Prostate gland (tissue), 2 donors: Measurements from ENCODE around the gene RAB37. TPM values are rescaled to one million over a fixed set of nuclear protein-coding genes. Genes with fewer than 3 reads are reported as not detected.

Experiments
- DNase-seq: peaks from one replicate; pipeline ENCODE4 v3.0.0-alpha.2; 2019; ENCODE audit warnings: low spot score
- H3K27ac ChIP-seq, 2 donors: fragments of 200-600 bp; sonication (generic); 2 replicates each; pipeline ENCODE4 v1.5.1; 2017 to 2019
- H3K27me3 ChIP-seq: fragments of 200-600 bp; sonication (generic); replicated peaks from 2 replicates; pipeline ENCODE4 v1.5.1; 2019; ENCODE audit not compliant: insufficient read depth
- H3K36me3 ChIP-seq, 2 donors: fragments of 200-600 bp; sonication (generic); 1 replicate in 1 of 2; 2 replicates in 1 of 2; pipeline versions ENCODE4 v1.5.1 to v1.8.1; 2017 to 2019
- H3K4me1 ChIP-seq: fragments of 200-600 bp; sonication (generic); replicated peaks from 2 replicates; pipeline ENCODE4 v1.5.1; 2019
- H3K4me3 ChIP-seq, 2 donors: fragments of 200-600 bp; sonication (generic); 2 replicates each; pipeline ENCODE4 v1.5.1; 2017 to 2019
- H3K9me3 ChIP-seq: fragments of 200-600 bp; sonication (generic); 2 replicates; pipeline ENCODE4 v1.5.1; 2017
- POLR2A ChIP-seq: fragments of 450-650 bp; IDR thresholded peaks from one replicate; pipeline ENCODE4 v1.6.1; 2016; ENCODE audit warnings: antibody characterized with exemption, mild to moderate bottlenecking
- POLR2AphosphoS5 ChIP-seq: sonication (generic); formaldehyde crosslinking; IDR thresholded peaks from one replicate; pipeline ENCODE4 v1.6.1; 2017; ENCODE audit warnings: antibody characterized with exemption
- WGBS: methylation state at CpG from one replicate; pipeline ENCODE4 v1.1.5; 2018; 5-methylcytosine and 5-hydroxymethylcytosine counted together
- intact Hi-C: fragments of 100-400 bp; cut with DNase I; formaldehyde crosslinking; loops from one replicate; pipeline ENCODE4 v1.14.2; 2022
- total RNA-seq, 2 donors: library from RNA; depleted of rRNA; stranded (reverse); fragments of >200 nt; gene quantifications; one replicate each; pipeline ENCODE4 v1.1.0, GENCODE V29; 2016
- TF ChIP-seq, protein P1 (sequence below), 4 experiments: fragments of 200-600 bp in 2 of 4; fragments of 450-650 bp in 2 of 4; sonication (generic) in 2 of 4; IDR thresholded peaks; 1 replicate in 3 of 4; 2 replicates in 1 of 4; pipeline ENCODE4 v1.5.1; 2016 to 2019; ENCODE audit warnings: antibody characterized with exemption in 4 of 4, mild to moderate bottlenecking in 2 of 4, moderate library complexity in 2 of 4

RAB37 gene
- total RNA-seq, 2 donors from 2014 or later, result 1.6 to 2.2 TPM

DNA sequence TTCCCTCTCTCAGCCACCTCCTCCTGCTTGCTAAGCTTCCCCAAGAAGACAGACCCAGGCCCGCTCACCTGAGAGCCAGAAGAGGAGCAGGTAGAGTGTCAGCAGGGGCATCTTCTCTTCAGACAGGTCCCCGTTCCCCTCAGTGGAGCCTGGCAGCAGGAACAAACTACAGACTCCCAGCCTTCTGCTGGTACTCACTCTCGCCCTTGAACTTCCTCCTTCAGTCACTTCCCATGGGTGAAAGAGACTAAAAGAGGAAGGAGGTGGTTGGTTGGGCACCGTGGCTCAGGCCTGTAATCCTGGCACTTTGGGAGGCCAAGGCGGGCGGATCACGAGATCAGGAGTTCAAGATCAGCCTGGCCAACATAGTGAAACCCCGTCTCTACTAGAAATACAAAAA, 24.3 kb upstream of the RAB37 start, which contains the start of gene CD300LF:
Gene CD300LF (minus strand): TSS at position 168 of the 400 bp plus-strand sequence. CDS start 57 bp downstream, at position 111.
- H3K27me3 ChIP-seq, result no peaks in the 10 kb centered on the region
- no peak within 1 kb of the TSS for H3K4me3 ChIP-seq
- H3K4me1 ChIP-seq, result no peaks in the 10 kb centered on the region
- WGBS, result 79% methylated on average over 8 of the region's 8 CpGs
- H3K27ac ChIP-seq, result no peak within 1 kb of the TSS
- TF ChIP-seq POLR2A, result no peak
- TF ChIP-seq POLR2AphosphoS5, result no peak
- TF ChIP-seq, protein P1, sequence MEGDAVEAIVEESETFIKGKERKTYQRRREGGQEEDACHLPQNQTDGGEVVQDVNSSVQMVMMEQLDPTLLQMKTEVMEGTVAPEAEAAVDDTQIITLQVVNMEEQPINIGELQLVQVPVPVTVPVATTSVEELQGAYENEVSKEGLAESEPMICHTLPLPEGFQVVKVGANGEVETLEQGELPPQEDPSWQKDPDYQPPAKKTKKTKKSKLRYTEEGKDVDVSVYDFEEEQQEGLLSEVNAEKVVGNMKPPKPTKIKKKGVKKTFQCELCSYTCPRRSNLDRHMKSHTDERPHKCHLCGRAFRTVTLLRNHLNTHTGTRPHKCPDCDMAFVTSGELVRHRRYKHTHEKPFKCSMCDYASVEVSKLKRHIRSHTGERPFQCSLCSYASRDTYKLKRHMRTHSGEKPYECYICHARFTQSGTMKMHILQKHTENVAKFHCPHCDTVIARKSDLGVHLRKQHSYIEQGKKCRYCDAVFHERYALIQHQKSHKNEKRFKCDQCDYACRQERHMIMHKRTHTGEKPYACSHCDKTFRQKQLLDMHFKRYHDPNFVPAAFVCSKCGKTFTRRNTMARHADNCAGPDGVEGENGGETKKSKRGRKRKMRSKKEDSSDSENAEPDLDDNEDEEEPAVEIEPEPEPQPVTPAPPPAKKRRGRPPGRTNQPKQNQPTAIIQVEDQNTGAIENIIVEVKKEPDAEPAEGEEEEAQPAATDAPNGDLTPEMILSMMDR (IDR thresholded peaks at IDR 0.05), result no peak
- intact Hi-C loops, result no loop called here
- H3K9me3 ChIP-seq, result no peaks in the 10 kb centered on the region
- H3K36me3 ChIP-seq, result no peaks in the 10 kb centered on the region
- no peak for DNase-seq

DNA sequence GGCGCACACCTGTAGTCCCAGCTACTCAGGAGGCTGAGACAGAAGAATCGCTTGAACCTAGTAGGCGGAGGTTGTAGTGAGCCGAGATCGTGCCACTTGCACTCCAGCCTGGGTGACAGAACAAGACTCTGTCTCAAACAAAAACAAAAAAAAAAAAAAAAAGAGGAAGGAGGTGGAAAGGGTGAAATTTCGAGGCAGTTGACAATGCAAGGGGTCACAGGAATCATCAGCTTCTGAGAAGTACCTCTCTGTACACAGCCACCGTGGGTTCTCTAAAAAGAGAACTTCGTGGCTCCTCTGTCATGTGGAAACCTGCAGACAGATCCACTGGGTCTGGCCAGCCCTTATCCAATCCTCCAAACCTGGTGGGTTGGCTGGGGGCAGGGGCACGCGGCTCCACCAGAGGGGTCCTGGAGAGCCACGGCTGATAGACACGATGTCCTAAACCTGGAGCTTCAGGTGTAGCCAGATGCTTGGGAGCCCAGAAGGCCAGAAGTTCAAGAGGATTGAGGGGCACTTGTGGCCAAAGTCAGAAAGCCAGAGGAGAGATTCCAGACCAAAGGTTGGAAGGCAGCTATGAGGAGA, 23.8 kb upstream of the RAB37 start:
- intact Hi-C loops, result no loop called here
- WGBS, result 91% methylated on average over 12 of the region's 12 CpGs
- no peaks in the 10 kb centered on the region for H3K9me3 ChIP-seq
- no peaks in the 10 kb centered on the region for H3K36me3 ChIP-seq
- no peak overlapping the region for H3K27ac ChIP-seq
- no peak overlapping the region for H3K4me3 ChIP-seq
- H3K27me3 ChIP-seq, result no peaks in the 10 kb centered on the region
- no peaks in the 10 kb centered on the region for H3K4me1 ChIP-seq
- no peak for DNase-seq
- TF ChIP-seq, protein P1 (IDR thresholded peaks at IDR 0.05), result no peak

DNA sequence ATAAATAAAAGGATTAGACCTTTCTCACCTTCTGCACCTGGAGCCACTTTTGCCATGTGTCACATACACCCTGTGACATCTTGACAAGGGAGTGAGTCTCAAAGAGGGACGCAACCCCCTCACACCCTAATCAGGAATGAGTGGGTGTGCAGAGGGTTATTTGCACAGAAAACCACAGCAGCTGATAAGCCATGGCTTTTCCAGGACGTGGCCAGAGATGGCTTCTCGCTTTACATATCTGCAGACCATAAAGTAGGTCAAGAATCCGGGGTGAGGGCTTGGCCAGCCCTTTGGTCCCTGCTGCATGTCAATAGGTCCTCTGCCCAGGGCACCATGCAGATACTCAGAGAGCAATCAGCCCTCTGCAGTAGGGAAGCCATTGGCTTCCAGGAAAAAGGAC, 21.9 kb upstream of the RAB37 start:
- Histone ChIP-seq H3K9me3 (no peaks in the 10 kb centered on the region), H3K27ac (no peak overlapping the region), H3K36me3 (no peaks in the 10 kb centered on the region), H3K4me3 (no peak overlapping the region), H3K27me3 (no peaks in the 10 kb centered on the region), H3K4me1 (no peaks in the 10 kb centered on the region)
- DNase-seq, result no peak
- intact Hi-C loops, result no loop called here
- TF ChIP-seq POLR2A (no peak), POLR2AphosphoS5 (no peak)
- TF ChIP-seq, protein P1 (IDR thresholded peaks at IDR 0.05), result no peak
- 23% methylated on average over 4 of the region's 4 CpGs for WGBS

DNA sequence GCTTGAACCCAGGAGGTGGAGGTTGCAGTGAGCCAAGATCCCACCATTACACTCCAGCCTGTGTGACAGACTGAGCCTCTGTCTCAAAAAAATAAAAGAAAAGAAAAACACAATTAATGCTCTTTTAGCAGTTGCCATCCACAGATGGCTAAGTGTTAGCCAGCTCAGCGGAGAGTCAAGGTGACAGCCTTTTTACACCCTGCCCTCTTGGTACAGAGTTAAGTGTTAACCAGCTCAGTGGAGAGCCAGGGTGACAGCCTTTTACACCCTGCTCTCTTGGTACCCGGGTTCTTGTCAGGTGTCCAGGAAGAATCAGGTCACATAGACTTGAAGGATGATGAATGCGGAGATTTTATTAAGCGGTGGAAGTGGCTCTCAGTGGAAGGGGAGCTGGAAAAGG, 16.6 kb upstream of the RAB37 start:
- no peak overlapping the region for H3K4me3 ChIP-seq
- DNase-seq, result no peak
- H3K36me3 ChIP-seq, result no peaks in the 10 kb centered on the region
- H3K4me1 ChIP-seq, result no peaks in the 10 kb centered on the region
- intact Hi-C loops, result no loop called here
- H3K9me3 ChIP-seq, result no peaks in the 10 kb centered on the region
- WGBS, result 90% methylated on average over 4 of the region's 4 CpGs
- no peaks in the 10 kb centered on the region for H3K27me3 ChIP-seq
- no peak for TF ChIP-seq POLR2AphosphoS5
- no peak for TF ChIP-seq POLR2A
- TF ChIP-seq, protein P1 (IDR thresholded peaks at IDR 0.05), result no peak
- no peak overlapping the region for H3K27ac ChIP-seq

DNA sequence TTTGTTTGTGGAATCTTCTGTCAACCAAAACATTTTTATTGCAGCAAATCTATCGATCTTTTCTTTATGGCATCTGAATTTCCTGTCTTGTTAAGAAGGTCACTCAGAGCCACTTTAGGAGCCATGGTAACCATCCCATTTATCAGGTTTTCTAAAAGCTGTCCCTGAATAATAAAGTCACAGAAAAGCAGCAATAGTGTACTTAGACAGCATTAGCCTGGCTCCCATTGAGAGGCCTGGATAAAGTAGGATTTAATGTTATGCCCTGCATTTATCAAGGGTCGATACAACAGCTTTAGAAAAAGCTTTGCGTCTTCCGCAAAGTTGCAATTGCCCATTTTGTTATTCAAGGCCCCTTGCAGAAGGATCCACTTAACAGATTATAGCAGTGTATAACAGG, 14.3 kb upstream of the RAB37 start:
- intact Hi-C loops, result no loop called here
- Histone ChIP-seq H3K36me3 (no peaks in the 10 kb centered on the region), H3K9me3 (no peaks in the 10 kb centered on the region), H3K27ac (no peak overlapping the region), H3K27me3 (no peaks in the 10 kb centered on the region), H3K4me3 (no peak overlapping the region), H3K4me1 (no peaks in the 10 kb centered on the region)
- DNase-seq, result no peak
- TF ChIP-seq POLR2A (no peak), POLR2AphosphoS5 (no peak)
- TF ChIP-seq, protein P1 (IDR thresholded peaks at IDR 0.05), result no peak
- WGBS, result 77% methylated on average over 4 of the region's 4 CpGs
